HepG2 (cell line): ENCODE measurements around the gene OTOP3. TPM values are rescaled to one million over a fixed set of nuclear protein-coding genes. Genes with fewer than 3 reads are reported as not detected.

Experiments used
- CC2D1A ChIP-seq: sonication (generic); formaldehyde crosslinking; IDR thresholded peaks from 2 replicates; pipeline ENCODE4 v1.8.1; 2023; ENCODE audit warnings: mild to moderate bottlenecking, missing genetic modification reagents
- CERS6 ChIP-seq: sonication (generic); formaldehyde crosslinking; IDR thresholded peaks from 2 replicates; pipeline ENCODE4 v1.5.0; 2020; ENCODE audit warnings: missing genetic modification reagents
- FOXK2 ChIP-seq: fragments of 450-650 bp; IDR thresholded peaks from 2 replicates; pipeline ENCODE4 v1.6.1; 2016
- GLI4 ChIP-seq: sonication (generic); formaldehyde crosslinking; IDR thresholded peaks from 2 replicates; pipeline ENCODE4 v1.5.1; 2020; ENCODE audit warnings: missing genetic modification reagents, mild to moderate bottlenecking, moderate library complexity, borderline replicate concordance
- HMGXB3 ChIP-seq: sonication (generic); formaldehyde crosslinking; IDR thresholded peaks from 2 replicates; pipeline ENCODE4 v1.4.0; 2020; ENCODE audit warnings: missing genetic modification reagents, borderline replicate concordance
- HMGXB4 ChIP-seq, 2 experiments: sonication (generic) in 1 of 2; formaldehyde crosslinking in 1 of 2; IDR thresholded peaks; 2 replicates each; pipeline versions ENCODE4 v1.4.0 to v1.6.1; 2018 to 2020; ENCODE audit warnings: missing genetic modification reagents in 2 of 2, borderline replicate concordance in 1 of 2, low read depth in 1 of 2, mild to moderate bottlenecking in 1 of 2, missing biosample characterization in 1 of 2
- HOXA3 ChIP-seq: sonication (generic); formaldehyde crosslinking; IDR thresholded peaks from 2 replicates; pipeline ENCODE4 v1.5.0; 2020; ENCODE audit warnings: missing genetic modification reagents
- MAFG ChIP-seq: sonication (generic); formaldehyde crosslinking; IDR thresholded peaks from 2 replicates; pipeline ENCODE4 v1.5.1; 2020; ENCODE audit warnings: mild to moderate bottlenecking, missing genetic modification reagents
- MIXL1 ChIP-seq: IDR thresholded peaks from 2 replicates; pipeline ENCODE4 v1.6.1; 2016
- NFKBIZ ChIP-seq: IDR thresholded peaks from 2 replicates; pipeline ENCODE4 v1.6.1; 2018; ENCODE audit warnings: missing genetic modification reagents, missing compliant biosample characterization
- NKX3-1 ChIP-seq: sonication (generic); formaldehyde crosslinking; IDR thresholded peaks from 2 replicates; pipeline ENCODE4 v1.5.0; 2020; ENCODE audit warnings: missing genetic modification reagents
- NR1H2 ChIP-seq: sonication (generic); formaldehyde crosslinking; IDR thresholded peaks from 2 replicates; pipeline ENCODE4 v1.8.1; 2022; ENCODE audit warnings: low read depth, missing genetic modification reagents, borderline replicate concordance
- RAD21 ChIP-seq: fragments of 450-650 bp; formaldehyde crosslinking; IDR thresholded peaks from 2 replicates; pipeline ENCODE4 v1.5.0; 2020; ENCODE audit warnings: mild to moderate bottlenecking
- SP4 ChIP-seq: sonication (generic); formaldehyde crosslinking; IDR thresholded peaks from 2 replicates; pipeline ENCODE4 v1.8.1; 2023; ENCODE audit warnings: mild to moderate bottlenecking, missing genetic modification reagents
- ZBTB20 ChIP-seq: sonication (generic); formaldehyde crosslinking; IDR thresholded peaks from 2 replicates; pipeline ENCODE4 v1.8.1; 2023; ENCODE audit warnings: missing genetic modification reagents, low read depth, mild to moderate bottlenecking, borderline replicate concordance
- ZBTB26 ChIP-seq: IDR thresholded peaks from 2 replicates; pipeline ENCODE4 v1.6.1; 2016; ENCODE audit warnings: missing compliant biosample characterization, missing genetic modification reagents, borderline replicate concordance
- ZKSCAN5 ChIP-seq: sonication (generic); formaldehyde crosslinking; IDR thresholded peaks from 2 replicates; pipeline ENCODE4 v1.5.1; 2020; ENCODE audit warnings: mild to moderate bottlenecking, missing genetic modification reagents
- ZNF563 ChIP-seq: sonication (generic); formaldehyde crosslinking; IDR thresholded peaks from 2 replicates; pipeline ENCODE4 v1.8.0; 2022; ENCODE audit warnings: mild to moderate bottlenecking, moderate library complexity, missing genetic modification reagents
- ZNF709 ChIP-seq: sonication (generic); formaldehyde crosslinking; IDR thresholded peaks from 2 replicates; pipeline ENCODE4 v1.5.0; 2020; ENCODE audit warnings: mild to moderate bottlenecking, missing genetic modification reagents
- ZNF83 ChIP-seq: sonication (generic); formaldehyde crosslinking; IDR thresholded peaks from 2 replicates; pipeline ENCODE4 v1.4.0; 2020; ENCODE audit warnings: missing genetic modification reagents, mild to moderate bottlenecking, borderline replicate concordance
- ZZZ3 ChIP-seq: sonication (generic); formaldehyde crosslinking; IDR thresholded peaks from 2 replicates; pipeline ENCODE4 v1.4.0; 2020; ENCODE audit warnings: missing genetic modification reagents, mild to moderate bottlenecking, borderline replicate concordance
- polyA plus RNA-seq, 8 experiments: library from polyadenylated mRNA; depleted of rRNA in 3 of 8; stranded (reverse) in 7 of 8; unstranded in 1 of 8; fragments of >200 nt; fragmentation: Illumina TruSeq in 4 of 8; extraction: Trizol in 4 of 8; gene quantifications; 2 replicates each; pipeline versions ENCODE4 v1.2.1 to v1.2.3, GENCODE V29; 2011 to 2016; ENCODE audit warnings: low read depth in 4 of 8, missing spikeins in 1 of 8, mixed read lengths in 1 of 8; ENCODE audit not compliant: insufficient read depth in 1 of 8
- total RNA-seq, 5 experiments: library from RNA; depleted of rRNA; stranded (reverse); fragments of >200 nt; fragmentation: Illumina TruSeq; extraction: Trizol; gene quantifications; 2 replicates each; pipeline ENCODE4 v1.2.3, GENCODE V29; 2016; ENCODE audit warnings: low read depth in 1 of 5

OTOP3 gene
- total and polyA plus RNA-seq, 2 of the 13 experiments (the other 11 are each of a cell fraction or from before 2014, with no cell fraction given) = not detected

GRCh38 chr17:74961657-74962350, 26.1 kb downstream of the OTOP3 start (continued):
- TF ChIP-seq NFKBIZ (no peak), HOXA3 (peak; percentile 18; the same call in 1 of the 2 replicates), NKX3-1 (CRISPR knock-in tag) (no peak), HMGXB4 (CRISPR knock-in tag; IDR thresholded peaks at IDR 0.05; ENCODE audit: borderline replicate concordance in 1 of 2, low read depth in 1 of 2) (peak in 1 of 2 experiments; percentile 83; a peak in 1 of 4 replicates), ZNF563 (0 out of 2 replicates have a peak, but pooled peaks have one; percentile 56), RAD21 (CRISPR knock-in tag) (peak; percentile 95), HMGXB3 (CRISPR knock-in tag) (peak; percentile 63; the same call in 1 of the 2 replicates), NR1H2 (no peak), ZNF709 (0 out of 2 replicates have a peak, but pooled peaks have one; percentile 31), CERS6 (CRISPR knock-in tag) (no peak), ZZZ3 (CRISPR knock-in tag) (no peak), MAFG (CRISPR knock-in tag) (no peak), GLI4 (CRISPR knock-in tag) (0 out of 2 replicates have a peak, but pooled peaks have one; percentile 37), ZKSCAN5 (CRISPR knock-in tag) (no peak), MIXL1 (CRISPR knock-in tag) (0 out of 2 replicates have a peak, but pooled peaks have one; percentile 33), ZBTB20 (CRISPR knock-in tag) (peak; percentile 53; the same call in 1 of the 2 replicates), SP4 (no peak; the same call in 1 of the 2 replicates), FOXK2 (no peak), CC2D1A (CRISPR knock-in tag) (no peak), ZBTB26 (CRISPR knock-in tag) (0 out of 2 replicates have a peak, but pooled peaks have one; percentile 48), ZNF83 (CRISPR knock-in tag) (no peak)
